ENCODE results near the gene TINAGL1.

Gene TINAGL1

DNA sequence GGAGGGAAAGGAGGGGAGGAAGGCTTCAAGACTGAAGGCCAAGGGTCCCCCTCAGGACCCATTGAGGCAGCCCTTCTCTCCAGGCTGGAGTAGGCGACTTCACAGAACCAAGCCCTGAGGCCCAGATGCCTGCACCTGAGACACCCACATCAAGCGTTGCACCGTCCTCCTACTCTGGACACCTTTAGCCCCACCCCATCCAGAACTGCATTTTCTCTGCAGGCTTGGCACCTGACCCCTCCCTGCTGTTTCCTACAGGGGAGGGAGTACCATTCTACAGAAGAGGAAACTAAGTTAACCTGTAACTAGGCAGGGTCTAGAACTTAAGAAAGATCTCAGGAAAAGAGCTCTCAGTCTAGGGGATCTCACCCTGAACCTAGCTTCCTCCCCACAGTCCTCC lies 56.3 kb downstream of the TINAGL1 start:
- TF ChIP-seq POLR2AphosphoS5 (IDR thresholded peaks at IDR 0.05; ENCODE audit: low read depth, low read length) (no peak), SIN3A (IDR thresholded peaks at IDR 0.05; ENCODE audit: borderline replicate concordance, insufficient read depth, low read length) (no peak), TAF1 (IDR thresholded peaks at IDR 0.05; ENCODE audit: borderline replicate concordance, insufficient read depth, low read length) (no peak), FOXP2 (optimal IDR thresholded peaks at IDR 0.05; ENCODE audit: borderline replicate concordance, extremely low read depth, extremely low read length, insufficient read depth) (no peak)
- TF ChIP-seq, protein P1, sequence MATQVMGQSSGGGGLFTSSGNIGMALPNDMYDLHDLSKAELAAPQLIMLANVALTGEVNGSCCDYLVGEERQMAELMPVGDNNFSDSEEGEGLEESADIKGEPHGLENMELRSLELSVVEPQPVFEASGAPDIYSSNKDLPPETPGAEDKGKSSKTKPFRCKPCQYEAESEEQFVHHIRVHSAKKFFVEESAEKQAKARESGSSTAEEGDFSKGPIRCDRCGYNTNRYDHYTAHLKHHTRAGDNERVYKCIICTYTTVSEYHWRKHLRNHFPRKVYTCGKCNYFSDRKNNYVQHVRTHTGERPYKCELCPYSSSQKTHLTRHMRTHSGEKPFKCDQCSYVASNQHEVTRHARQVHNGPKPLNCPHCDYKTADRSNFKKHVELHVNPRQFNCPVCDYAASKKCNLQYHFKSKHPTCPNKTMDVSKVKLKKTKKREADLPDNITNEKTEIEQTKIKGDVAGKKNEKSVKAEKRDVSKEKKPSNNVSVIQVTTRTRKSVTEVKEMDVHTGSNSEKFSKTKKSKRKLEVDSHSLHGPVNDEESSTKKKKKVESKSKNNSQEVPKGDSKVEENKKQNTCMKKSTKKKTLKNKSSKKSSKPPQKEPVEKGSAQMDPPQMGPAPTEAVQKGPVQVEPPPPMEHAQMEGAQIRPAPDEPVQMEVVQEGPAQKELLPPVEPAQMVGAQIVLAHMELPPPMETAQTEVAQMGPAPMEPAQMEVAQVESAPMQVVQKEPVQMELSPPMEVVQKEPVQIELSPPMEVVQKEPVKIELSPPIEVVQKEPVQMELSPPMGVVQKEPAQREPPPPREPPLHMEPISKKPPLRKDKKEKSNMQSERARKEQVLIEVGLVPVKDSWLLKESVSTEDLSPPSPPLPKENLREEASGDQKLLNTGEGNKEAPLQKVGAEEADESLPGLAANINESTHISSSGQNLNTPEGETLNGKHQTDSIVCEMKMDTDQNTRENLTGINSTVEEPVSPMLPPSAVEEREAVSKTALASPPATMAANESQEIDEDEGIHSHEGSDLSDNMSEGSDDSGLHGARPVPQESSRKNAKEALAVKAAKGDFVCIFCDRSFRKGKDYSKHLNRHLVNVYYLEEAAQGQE (IDR thresholded peaks at IDR 0.05; ENCODE audit: insufficient read depth in 1 of 2, low read depth in 2 of 2, low read length in 2 of 2) = no peak

DNA sequence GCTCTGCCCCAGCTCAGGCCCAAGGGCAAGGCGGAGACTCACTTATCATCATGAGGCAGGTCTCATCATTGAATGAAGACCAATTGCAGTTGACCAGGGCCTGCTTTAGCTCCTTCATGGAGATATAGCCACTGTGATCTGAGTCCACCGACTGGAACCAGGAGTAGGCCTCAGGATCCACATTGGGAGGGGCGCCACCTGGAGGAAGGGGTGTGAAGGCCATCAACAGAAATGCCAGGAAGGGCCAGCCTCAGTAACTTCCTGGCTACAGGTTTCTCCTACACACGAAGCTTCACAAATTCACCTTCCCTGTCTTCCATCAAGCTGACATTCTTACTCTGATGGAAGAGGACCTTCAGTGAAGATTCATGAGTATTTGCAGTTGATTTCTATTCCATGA lies 56.8 kb downstream of the TINAGL1 start:
- TF ChIP-seq POLR2AphosphoS5 (IDR thresholded peaks at IDR 0.05; ENCODE audit: low read depth, low read length) = no peak
- no peak for TF ChIP-seq SIN3A (IDR thresholded peaks at IDR 0.05; ENCODE audit: borderline replicate concordance, insufficient read depth, low read length)
- TF ChIP-seq, protein P1 (IDR thresholded peaks at IDR 0.05; ENCODE audit: insufficient read depth in 1 of 2, low read depth in 2 of 2, low read length in 2 of 2) = no peak
- TF ChIP-seq TAF1 (IDR thresholded peaks at IDR 0.05; ENCODE audit: borderline replicate concordance, insufficient read depth, low read length) = no peak
- no peak for TF ChIP-seq FOXP2 (optimal IDR thresholded peaks at IDR 0.05; ENCODE audit: borderline replicate concordance, extremely low read depth, extremely low read length, insufficient read depth)
